ENCODE measurements around the gene CDSN.

Gene CDSN

GRCh38 chr6:31116661-31117385 is 3.4 kb downstream of the CDSN start:
- DNase-seq (ENCODE audit: low spot score), result no peak

GRCh38 chr6:31115941-31116560 is 4.2 kb downstream of the CDSN start:
- DNase-seq (ENCODE audit: low spot score), result no peak

- DNase-seq (ENCODE audit: low spot score), result peak; percentile 27
These were observed 5.0 kb downstream of the CDSN start for GRCh38 chr6:31114970-31115849.

- DNase-seq (ENCODE audit: low spot score), result no peak
These were observed 5.7 kb downstream of the CDSN start, which contains the start of gene PSORS1C1 for GRCh38 chr6:31114541-31114878. Gene PSORS1C1 (plus strand): TSS chr6:31114800. CDS start chr6:31129633, 14,833 bp downstream.

GRCh38 chr6:31113861-31114540 is 6.2 kb downstream of the CDSN start:
- DNase-seq (ENCODE audit: low spot score), result no peak

- no peak for DNase-seq (ENCODE audit: low spot score)
These were observed 7.8 kb downstream of the CDSN start, which contains the start of gene C6orf15 for GRCh38 chr6:31112478-31112877. Gene C6orf15 (minus strand): TSS chr6:31112575. CDS start chr6:31112555, 20 bp downstream.

GRCh38 chr6:31111712-31112111 is 8.5 kb downstream of the CDSN start:
- no peak for DNase-seq (ENCODE audit: low spot score)

GRCh38 chr6:31110825-31111582 is 9.2 kb downstream of the CDSN start:
- DNase-seq (ENCODE audit: low spot score), result no peak

GRCh38 chr6:31107052-31107451 is 13.2 kb downstream of the CDSN start:
- no peak for DNase-seq (ENCODE audit: low spot score)

- DNase-seq (ENCODE audit: low spot score), result no peak
These were observed 17.1 kb downstream of the CDSN start for GRCh38 chr6:31103136-31103535.

- DNase-seq (ENCODE audit: low spot score), result no peak
These were observed 21.8 kb downstream of the CDSN start for GRCh38 chr6:31098449-31098938.

- no peak for DNase-seq (ENCODE audit: low spot score)
These were observed 23.6 kb downstream of the CDSN start for GRCh38 chr6:31096656-31097055.

GRCh38 chr6:31096215-31096614 is 24.0 kb downstream of the CDSN start:
- no peak for DNase-seq (ENCODE audit: low spot score)

GRCh38 chr6:31094389-31094881 is 25.8 kb downstream of the CDSN start:
- DNase-seq (ENCODE audit: low spot score), result no peak

- DNase-seq (ENCODE audit: low spot score), result no peak
These were observed 27.3 kb downstream of the CDSN start for GRCh38 chr6:31092769-31093505.

GRCh38 chr6:31092238-31092637 is 28.0 kb downstream of the CDSN start:
- no peak for DNase-seq (ENCODE audit: low spot score)

GRCh38 chr6:31091680-31092079 is 28.6 kb downstream of the CDSN start:
- no peak for DNase-seq (ENCODE audit: low spot score)

- no peak for DNase-seq (ENCODE audit: low spot score)
These were observed 29.3 kb downstream of the CDSN start for GRCh38 chr6:31090973-31091364.

GRCh38 chr6:31090275-31090972 is 29.8 kb downstream of the CDSN start:
- DNase-seq (ENCODE audit: low spot score), result no peak

All from NAMALWA (cell line).